Kidney tubule cell (primary cell): ENCODE results near the gene ADGRG1.
"Not testable (repeated sequence)": the region's sequence is repeated elsewhere in the genome, so short reads cannot be mapped to it uniquely, and the experiment has no call there.

Experiments
- DNase-seq: peaks from one replicate; pipeline ENCODE4 v3.0.0-alpha.2; 2018; ENCODE audit warnings: low spot score

The ADGRG1 gene

DNA sequence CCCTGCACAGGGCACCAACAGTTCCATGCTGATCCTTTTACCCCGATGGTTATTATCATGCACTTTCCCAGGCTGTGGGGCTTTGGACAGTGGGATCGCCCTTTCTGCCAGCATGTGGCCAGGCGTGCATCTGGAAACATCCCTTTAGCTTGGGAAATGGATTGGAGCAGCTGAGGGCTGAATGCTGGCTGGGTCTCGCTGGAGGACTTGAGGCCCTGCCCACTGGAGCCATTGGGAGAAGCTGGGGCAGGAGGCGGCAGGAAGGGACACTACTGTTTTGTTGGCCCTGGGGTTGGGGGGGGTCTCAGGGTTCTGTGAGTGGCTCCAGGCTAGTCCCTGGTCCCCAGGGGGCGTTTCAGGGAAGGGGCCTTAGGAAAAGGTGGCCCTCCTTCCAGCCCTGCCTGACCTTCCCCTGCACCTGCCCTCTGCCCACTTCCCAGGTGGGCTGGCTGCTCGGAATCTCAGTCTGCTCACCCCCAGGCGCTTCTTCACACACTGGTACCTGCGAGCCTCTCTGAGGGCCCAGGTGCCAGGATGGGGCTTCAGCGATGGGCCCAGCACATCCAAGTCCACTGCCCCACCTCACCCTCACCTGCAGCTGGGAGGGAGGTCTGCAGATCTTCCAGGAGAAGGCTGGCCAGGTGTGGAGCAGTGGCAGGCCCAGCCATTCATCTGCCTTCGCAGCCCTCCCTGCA lies 38.1 kb downstream of the ADGRG1 start:
- no peak for DNase-seq

DNA sequence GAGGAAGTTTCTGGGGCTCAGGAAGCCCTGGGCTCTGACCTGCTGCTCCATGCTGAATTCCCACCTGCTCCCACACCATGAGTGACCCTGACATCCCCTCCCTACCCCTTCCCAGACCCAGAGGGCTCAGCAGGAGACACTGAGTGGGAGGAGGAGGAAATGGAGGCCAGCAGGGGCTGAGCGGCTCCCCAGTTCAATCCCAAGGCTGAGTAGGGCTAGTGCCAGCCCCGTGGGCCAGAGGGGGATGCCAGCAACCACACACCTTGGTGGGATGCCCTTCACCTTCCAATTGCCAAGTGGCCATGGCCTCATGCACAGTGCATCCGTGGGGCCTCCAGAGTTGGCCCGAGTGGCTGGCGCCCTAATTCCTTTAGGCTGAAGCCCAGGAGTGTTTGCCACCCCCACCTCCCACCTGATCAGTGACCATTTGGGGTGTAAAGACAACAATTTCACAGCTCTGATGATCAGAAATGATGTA lies 38.7 kb downstream of the ADGRG1 start:
- no peak for DNase-seq

DNA sequence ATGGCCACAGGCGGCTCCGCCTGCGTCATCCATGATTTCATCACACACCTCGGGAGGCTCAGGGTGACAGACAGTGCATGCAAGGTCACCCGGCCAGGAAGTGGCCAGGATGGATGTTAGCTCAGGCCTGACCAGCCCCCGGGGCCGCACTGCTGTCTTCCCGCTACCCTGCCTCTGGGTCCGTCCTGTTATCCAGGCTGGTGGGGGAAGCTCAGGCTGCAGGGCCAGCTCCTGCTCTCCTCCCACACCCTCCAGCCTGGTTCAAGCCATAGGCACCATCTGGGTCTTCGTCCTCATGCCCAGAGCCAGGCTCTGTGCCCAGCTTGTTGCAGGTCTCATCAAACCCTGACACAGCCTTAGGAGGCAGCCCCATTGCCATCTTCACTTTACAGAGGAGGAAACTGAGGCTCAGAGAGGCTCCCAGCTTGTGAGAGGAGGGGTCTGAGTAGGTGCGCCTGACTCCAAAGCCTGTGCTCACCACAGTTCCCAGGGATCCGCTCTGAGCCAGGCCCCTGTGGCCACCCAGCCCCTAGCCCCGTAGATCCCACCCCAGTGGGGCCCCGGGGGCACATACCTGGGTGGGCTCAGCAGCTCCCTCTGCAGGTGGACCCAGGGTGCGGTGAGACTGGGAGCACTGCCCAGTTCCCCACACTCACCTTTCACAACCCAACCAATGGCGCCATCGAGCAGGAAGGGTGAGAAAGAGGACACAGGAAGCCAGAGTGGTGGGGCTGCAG lies 39.3 kb downstream of the ADGRG1 start:
- DNase-seq, result peak; percentile 58

DNA sequence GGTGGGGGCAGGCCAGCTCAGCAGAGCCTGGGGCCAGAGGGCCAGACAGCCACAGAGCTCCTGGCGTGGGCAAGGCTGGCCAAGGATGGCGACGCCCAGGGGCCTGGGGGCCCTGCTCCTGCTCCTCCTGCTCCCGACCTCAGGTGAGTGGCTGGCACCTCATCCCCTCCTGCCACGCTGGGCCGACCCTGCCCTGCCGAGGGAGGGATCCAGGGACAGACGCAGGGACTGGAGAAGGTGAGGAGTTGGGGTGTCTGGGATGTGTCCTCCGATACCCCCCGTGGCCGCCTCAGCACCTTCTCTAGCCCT lies 39.8 kb downstream of the ADGRG1 start, which contains the start of gene ADGRG3:
ADGRG3 (plus strand) TSS at position 44 of the 309 bp plus-strand sequence; CDS start at position 86, 42 bp downstream.
- no peak for DNase-seq

DNA sequence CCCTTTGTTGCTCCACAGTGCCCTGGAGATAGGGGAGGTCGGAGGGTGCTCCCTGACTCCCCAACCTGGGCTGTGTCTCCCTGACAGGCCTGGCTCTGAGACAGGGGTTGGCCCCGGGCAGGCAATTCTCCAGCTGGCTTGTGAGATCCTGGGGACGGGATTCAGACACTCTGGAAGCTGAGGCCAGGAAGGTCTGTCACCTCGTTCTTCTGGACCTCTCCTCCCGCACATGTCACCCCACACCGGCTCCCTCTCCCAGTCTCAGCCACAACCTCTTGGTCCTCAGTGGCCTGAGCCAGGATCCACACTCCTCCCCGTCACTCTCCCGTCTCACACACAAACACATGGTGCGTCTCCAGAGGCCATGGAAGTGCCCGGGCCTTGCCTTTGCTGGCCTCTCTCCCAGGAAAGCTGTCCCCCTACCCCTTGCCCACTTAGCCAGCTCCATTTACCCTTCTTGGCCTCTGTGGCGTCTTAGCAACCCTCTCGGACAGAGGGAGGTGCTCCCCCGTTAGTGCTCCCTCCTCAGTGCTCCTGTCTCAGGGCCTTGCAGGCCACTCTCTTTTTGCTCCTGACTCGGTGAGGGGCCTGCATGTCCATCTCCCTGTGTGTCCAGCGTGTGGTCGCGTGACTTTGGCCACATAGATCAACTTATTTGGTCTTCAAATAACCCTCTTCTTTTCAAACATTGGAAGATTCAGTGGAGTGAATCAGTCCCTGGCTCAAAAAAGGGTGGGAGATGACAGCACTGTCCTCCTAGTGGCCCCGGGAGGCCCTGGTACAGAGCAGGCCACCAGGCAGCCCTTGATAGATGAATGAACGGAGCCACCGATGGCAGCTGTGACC lies 40.4 kb downstream of the ADGRG1 start:
- DNase-seq, result no peak

DNA sequence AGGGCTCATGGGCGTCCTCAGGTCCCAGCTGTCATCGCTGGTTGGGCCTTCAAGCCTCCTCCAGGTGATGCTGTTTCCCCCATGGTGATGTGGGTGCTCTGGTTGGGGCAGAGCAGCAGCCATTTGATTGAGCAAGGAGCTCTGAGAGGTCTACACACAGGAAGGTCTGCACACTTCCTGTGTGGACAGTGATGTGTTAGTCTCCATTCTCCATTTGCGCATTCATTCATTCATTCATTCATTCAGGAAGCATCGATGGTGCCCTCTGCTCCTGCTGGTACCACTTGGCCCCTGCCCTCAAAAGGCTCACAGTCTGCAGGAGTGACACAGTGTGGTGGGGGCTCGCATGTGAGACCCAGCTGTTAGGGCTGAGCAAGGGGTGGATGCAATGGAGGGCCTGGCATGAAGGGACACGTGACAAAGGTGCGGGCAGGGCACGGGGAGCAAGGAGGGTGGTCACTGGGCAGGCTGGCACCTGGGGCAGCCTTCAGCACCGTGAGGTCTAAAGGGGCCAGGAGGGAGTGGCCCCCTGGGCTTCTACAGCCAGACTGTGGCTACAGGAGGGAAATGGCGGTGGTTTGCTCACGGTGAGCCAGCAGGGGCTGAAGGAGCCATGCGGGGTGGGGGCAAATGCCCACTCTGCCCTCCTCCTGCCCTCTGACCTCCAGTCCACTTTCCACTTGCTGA lies 41.2 kb downstream of the ADGRG1 start:
- DNase-seq, result no peak

DNA sequence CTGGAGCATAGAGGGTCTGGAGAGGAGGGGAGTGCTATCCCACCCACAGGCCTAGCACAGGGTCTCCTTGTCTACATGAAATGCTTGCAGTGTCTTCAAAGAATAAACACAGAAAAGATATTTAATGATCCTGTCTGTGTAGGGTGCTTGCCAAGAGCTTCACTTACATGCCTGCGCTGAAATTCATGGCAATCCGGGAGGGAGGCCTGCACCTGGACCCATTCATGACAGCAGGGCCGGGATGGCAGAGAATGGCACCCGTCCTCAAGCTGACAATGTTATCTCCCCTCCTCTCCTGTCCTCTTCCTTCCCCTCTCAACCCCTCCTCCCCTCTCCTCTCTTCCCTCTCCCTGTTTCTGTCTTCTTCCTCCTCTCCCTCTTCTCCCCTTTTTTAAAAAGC lies 41.8 kb downstream of the ADGRG1 start:
- no peak for DNase-seq

DNA sequence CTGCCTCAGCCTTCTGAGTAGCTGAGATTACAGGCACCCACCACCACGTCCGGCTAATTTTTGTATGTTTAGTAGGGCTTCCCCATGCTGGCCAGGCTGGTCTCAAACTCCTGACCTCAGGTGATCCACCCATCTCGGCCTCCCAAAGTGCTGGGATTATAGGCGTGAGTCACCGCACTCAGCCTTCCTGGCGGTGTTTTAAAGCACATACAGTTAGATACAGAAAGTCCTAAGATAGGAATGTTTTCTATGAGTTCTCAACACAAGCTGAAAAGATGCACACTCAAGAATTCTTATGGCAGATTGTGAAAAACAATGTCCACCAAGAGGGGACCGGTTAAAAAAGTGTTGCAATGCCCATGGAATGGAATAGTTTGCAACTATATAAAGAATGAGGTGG lies 43.0 kb downstream of the ADGRG1 start:
- DNase-seq, result not testable (repeated sequence)

DNA sequence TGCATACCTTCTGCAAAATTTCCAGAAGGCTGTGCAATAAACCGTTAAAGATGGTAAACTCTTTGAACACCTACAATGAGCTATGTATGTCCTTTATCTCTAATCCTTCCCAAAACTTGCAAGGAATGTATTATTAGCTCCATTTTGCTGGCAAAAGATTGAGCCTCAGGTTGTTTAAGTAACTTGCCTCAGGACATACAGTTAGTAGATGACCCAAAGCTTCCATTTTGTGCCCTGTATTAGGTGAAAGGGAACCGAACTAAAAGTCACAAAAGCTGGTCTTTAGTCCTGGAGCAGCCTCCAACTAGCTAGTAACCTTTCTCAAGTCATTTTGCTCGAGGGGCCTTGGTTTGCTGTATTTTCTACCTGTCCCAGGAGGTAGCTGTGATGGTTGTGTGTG lies 44.0 kb downstream of the ADGRG1 start:
- DNase-seq, result no peak

DNA sequence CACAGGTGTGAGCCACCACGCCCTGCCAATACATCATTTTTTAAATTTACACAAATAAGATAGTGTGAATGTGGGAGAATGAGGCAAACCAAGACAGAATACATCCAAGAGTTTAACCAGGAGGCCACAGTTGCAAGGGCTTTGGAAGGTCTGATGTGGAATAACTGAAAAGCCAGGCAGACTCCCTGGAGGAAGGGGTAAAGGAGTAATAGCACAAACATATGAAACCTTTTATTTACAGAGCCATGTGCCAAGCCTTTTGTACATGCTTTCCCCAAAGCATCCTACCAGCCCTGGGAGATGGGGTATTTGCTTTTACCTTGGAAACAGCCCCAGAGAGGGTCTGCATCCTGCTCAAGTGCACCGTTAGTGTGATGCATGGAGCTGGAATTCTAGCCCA lies 44.4 kb downstream of the ADGRG1 start:
- no peak for DNase-seq

DNA sequence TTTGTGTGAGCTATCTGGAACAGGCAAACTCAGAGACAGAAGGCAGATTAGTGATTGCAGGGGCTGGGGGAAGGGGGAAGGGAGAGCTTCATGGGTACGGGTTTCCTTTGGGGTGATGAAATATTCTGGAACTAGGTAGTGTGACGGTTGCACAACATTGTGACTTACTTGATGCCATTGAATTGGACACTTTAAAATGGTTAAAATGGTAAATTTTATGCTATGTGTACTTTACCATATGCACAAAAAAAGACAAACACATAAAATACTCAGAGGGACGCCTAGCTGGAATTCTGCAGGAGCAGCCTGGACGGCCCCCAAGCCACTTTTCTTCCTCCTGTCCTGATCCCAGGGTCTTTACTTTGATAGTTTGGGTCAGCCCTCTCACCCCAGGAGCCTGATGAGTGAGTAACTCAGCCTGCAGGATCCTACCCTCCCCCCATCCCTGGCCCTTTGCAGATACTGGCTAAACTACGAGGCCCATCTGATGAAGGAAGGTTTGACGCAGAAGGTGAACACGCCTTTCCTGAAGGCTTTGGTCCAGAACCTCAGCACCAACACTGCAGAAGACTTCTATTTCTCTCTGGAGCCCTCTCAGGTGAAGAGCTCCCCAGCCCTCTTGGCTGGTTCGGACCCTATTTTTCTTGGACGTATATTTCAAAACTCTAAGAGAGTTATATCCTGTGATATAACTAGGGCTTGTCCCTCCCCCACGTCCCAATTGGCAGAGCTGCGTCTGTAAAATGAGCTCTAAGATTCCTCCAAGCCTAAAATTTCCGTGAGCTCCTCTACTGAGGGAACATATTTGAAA lies 47.5 kb downstream of the ADGRG1 start:
- DNase-seq, result no peak

DNA sequence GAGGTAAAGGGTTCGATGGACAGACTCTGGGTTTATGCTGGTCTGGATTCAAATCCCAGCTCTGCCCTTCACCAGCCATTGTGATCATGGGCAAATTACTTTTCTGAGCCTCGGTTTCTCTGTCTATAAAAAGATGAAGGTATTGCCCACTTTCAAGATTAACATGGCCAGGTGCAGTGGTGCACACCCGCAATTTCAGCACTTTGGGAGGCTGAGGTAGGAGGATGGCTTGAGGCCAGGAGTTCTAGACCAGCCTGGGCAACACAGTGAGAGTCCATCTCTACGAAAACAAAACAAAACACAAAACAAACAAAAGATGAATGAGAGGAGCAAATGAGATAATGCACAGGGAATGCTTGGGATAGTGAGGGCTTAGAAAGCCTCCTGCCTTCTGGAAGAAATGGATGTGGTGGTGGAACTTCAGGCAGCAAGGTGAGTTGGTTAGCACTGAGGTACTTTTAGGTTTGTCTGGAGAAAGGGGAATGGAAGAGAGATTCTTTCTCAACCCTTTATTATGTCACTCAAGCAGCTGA lies 48.2 kb downstream of the ADGRG1 start:
- no peak for DNase-seq

DNA sequence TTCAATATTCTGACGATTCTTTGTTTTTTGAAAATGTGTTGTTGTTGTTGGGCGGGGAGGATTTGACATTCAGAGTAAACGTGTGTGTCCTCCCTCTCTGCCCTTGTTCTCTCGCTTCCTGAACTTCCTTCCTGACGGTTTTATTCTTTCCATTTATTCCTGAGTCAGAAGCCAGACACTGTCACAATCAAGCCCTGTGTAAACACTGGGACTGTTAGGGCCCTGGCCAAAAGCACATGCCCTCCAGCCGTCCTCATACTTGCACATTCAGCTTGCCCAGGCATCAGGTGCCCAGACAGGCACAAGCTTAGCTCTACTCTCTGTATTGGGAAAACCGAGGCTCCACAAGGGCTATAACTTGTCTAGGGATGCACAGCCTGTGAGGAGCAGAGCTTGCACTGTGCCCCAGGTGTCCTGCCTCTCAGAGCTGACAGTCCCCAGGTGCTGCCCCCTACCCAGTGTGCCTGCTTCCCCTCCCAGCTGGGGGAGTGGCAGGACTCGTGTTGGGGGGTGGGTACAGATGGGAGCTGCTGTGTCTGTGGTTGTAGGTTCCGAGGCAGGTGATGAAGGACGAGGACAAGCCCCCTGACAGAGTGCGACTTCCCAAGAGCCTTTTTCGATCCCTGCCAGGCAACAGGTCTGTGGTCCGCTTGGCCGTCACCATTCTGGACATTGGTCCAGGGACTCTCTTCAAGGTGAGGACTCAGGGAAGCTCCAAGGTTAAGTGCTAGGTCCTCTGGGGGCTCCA lies 49.4 kb downstream of the ADGRG1 start:
- DNase-seq, result no peak

DNA sequence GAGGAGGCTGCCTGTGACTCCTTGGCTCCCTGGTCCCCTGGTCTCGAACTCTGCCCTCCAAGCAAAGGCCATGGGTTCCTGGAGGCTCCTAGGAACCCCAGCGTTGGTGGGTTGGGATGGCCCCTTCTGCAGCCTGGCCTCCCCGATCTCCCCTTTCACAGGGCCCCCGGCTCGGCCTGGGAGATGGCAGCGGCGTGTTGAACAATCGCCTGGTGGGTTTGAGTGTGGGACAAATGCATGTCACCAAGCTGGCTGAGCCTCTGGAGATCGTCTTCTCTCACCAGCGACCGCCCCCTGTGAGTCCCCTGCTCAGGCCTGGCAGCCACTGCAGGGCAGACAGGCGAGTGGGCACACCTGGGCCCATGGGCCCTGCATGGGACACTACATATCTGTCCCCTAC lies 50.6 kb downstream of the ADGRG1 start:
- DNase-seq, result no peak

DNA sequence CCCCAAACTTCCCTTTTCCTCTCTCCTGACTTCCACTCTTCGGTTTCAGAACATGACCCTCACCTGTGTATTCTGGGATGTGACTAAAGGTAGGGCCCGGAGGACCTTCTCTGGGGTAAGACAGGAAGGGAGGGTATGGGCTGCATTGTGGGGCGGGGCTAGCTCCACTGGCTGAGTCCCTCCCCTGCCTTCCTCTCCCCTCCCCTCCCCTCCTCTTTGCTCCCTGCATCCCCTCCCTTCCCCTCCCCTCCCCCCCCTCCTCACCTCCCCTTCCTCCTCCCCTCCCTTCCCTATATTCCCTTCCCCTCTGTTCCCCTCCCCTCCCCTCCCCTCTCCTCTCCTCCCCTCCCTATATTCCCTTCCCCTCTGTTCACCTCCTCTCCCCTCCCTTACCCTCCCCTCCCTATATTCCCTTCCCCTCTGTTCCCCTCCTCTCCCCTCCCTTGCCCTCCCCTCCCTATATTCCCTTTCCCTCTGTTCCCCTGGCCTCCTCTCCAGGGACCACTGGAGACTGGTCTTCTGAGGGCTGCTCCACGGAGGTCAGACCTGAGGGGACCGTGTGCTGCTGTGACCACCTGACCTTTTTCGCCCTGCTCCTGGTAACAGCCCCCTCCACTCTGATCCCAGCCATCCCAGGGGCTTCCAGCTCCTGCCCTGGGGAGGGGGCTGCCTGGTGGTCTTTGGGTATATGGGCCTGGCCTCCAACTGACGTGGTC lies 51.5 kb downstream of the ADGRG1 start:
- DNase-seq, result no peak

DNA sequence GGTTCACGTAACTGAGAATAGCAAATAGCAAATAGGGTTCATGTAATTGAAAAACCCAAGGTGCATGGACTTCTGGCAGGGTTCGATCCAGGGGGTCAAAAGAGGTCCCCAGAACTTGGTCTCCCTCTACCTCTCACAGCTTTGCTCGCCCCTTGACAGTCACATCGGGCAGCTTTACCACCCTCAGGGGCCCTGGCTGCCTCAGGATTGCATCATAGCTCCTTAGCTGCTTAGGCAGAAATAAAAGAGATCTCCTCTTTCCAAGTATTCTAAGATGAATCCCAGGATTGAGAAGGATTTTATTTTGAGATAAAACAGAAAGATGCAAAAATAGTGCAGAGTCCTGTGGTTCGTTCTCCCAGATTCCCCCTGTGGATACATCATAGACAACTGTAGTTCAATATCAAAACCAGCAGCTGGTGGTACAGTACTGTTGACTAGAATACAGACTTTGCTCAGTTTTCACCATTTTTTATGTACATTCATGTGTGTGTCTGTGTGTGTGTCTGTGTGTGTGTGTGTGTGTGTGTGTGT lies 52.5 kb downstream of the ADGRG1 start:
- no peak for DNase-seq

DNA sequence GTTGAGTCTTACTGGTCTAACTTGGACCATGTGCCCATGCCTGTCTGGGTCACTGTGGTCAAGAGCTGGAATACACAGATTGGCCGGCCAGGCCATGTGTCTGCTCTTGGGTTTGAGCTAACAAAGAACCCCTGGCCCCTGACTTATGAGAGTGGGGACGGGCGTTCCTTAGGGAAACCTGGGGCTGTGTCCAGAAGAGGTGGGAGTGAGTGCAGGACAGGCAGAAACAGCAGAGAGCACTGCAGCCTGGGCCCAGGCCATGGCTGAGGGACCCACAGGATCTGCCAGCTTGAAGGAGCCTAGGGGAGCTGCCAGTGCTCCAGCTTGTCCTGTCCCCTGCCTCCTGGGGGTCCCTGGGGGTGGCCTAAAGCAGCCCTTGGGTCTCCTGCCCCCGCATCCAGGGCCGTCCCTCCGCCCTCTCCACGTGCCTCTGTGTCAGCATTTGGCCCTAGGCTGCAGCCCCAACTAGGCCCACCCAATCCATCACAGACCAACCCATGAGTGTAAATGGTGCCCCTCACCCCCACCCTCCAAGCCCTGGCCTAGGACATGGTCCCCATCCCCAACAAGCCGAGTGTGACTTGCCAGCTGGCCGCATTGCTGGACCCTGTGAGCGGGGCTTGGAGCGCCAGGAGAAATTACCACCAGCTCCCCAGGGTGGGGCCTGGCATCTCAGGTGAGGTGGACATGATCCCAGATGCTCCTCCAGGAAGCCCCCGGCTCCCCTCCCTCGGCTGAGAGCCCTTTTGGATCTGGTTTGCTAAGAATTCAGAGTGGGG lies 53.7 kb downstream of the ADGRG1 start:
- no peak for DNase-seq

DNA sequence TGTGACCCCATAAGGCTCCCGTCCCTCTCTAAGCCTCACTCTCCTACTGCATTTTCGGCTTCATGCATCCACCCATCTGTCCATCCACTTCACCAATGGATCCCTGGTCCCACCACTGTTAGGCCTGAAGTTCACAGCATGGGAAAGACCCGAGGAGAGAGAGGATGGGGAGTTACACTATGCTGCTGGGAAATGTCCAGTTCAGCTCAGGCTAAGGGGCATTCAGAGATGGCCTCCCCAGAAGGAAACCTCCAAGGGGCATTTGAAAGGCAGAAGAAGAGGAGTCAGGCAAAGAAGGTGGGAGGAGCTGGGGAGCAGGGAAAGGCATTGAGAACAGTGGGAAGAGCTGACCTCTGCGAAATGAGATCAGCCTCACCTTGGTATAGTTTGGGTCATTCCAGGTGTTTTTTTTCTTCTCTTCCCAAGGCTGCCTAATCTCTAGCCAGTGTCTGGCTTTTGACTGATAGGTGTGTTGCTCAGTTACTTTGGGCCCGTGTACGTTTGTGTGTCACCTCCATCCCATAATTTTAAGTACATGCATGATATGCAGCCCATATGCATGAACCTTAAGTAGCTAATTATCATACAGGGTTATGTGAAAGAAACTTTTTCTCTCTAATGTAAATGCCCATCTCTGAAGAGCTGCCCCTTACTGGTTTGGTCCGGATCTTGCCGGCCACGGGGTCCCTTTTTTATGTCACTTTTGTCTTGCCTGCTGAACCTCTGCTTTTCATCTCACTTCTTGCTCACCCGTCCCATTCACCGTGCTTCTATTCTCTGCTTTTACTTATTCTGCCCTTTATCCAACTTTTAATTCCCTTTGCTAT lies 54.6 kb downstream of the ADGRG1 start:
- no peak for DNase-seq
